ENCODE measurements around the gene HMCN2. TPM values are rescaled to one million over a fixed set of nuclear protein-coding genes. Genes with fewer than 3 reads are reported as not detected.

The HMCN2 gene
- total and polyA plus RNA-seq, 2 donors (not counting 1 experiment from before 2014, with no cell fraction given), result 0.01 TPM; not detected in 1

DNA sequence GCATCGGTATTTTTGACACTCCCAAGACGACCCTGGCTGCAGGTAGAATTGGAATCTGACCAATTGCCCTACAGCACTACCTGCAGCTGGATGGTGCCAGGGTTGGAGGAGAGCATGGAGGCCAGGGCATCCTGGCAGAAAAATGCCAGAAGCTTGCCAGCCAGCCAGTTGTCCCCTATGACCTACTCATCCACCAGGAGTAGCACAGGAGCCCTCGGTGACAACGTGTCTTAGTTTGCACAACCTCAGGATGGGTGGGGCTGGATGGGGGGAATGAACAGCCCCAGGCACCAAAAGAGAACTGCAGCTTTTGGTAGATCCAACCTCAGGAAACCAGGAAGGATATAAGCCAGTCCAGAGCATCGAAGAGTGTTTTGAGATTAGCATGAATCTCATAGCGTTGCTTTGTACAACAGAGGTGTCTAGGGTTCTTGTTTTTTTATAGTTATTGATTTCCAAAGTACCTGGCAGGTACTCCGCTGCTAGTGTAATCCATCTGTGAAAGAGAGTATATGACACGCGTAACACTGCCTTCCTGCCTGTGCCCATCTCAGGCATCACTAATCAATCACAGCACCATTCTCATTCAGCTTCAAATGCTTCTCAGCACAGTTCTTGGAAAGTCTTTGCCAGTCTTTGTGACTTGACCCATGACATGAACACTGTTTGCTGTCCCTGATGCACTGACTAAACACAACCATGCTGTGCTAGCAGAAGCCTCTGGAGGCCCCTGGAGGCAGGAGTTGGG, 142.5 kb downstream of the HMCN2 start:
- Histone ChIP-seq H3K4me3 (ENCODE audit: control extremely low read depth in 1 of 5, extremely low read depth in 1 of 5, insufficient read depth in 1 of 5, low read depth in 2 of 5, low read length in 4 of 5) (no peak overlapping the region), H3K9me3 (ENCODE audit: control extremely low read depth in 1 of 3, control insufficient read depth in 2 of 3, insufficient read depth in 1 of 3, low read length in 2 of 3) (peaks cover 0 to 4% (median 0%) of the 10 kb centered on the region in 3 donors), H3K9ac (ENCODE audit: low read length) (no peak overlapping the region), H3K27me3 (replicated peaks in 1 of 4; ENCODE audit: control extremely low read depth in 1 of 4, control insufficient read depth in 3 of 4, insufficient read depth in 4 of 4, low read length in 3 of 4) (no peaks in the 10 kb centered on the region), H3K4me1 (ENCODE audit: control insufficient read depth in 2 of 2, insufficient read depth in 2 of 2, low read length in 2 of 2) (no peaks in the 10 kb centered on the region), H3K4me2 (replicated peaks; ENCODE audit: low read depth, low read length, poor library complexity, severe bottlenecking) (no peak overlapping the region), H3K79me2 (ENCODE audit: control insufficient read depth, insufficient read depth, low read length) (no peaks in the 10 kb centered on the region), H2AFZ (ENCODE audit: insufficient read depth, low read depth, low read length, poor library complexity, severe bottlenecking) (no peak overlapping the region), H3K36me3 (replicated peaks in 1 of 2; ENCODE audit: control extremely low read depth in 1 of 2, control insufficient read depth in 1 of 2, extremely low read depth in 1 of 2, insufficient read depth in 2 of 2, low read length in 1 of 2) (no peaks in the 10 kb centered on the region), H3K27ac (ENCODE audit: low read length in 2 of 2) (no peak overlapping the region), H4K20me1 (ENCODE audit: control insufficient read depth, insufficient read depth, low read length, poor library complexity, severe bottlenecking) (no peaks in the 10 kb centered on the region)
- Mint-ChIP-seq H3K4me1 (no peaks in the 10 kb centered on the region), H3K4me3 (no peak overlapping the region), H3K27me3 (peaks cover 4% of the 10 kb centered on the region), H3K27ac (no peak overlapping the region), H3K9me3 (ENCODE audit: insufficient read depth) (no peaks in the 10 kb centered on the region)
- intact Hi-C loops (cut with micrococcal nuclease), result no loop called here
- WGBS (ENCODE audit: insufficient coverage), result 67% methylated on average over 3 of the region's 9 CpGs
- no peak for ATAC-seq (ENCODE audit: low read depth)
- CTCF ChIA-PET, result no interaction called here
- no peak for DNase-seq
- TF ChIP-seq EZH2 (IDR thresholded peaks at IDR 0.05; ENCODE audit: borderline replicate concordance, insufficient read depth, low read depth, low read length, poor library complexity, severe bottlenecking) (no peak), CTCF (IDR thresholded peaks at IDR 0.05) (no peak)
- POLR2A ChIA-PET, result no interaction called here

- no peak for DNase-seq
- intact Hi-C loops (cut with micrococcal nuclease), result no loop called here
- Mint-ChIP-seq H3K4me1 (no peaks in the 10 kb centered on the region), H3K27ac (no peak overlapping the region), H3K27me3 (peaks cover 3% of the 10 kb centered on the region), H3K4me3 (no peak overlapping the region), H3K9me3 (ENCODE audit: insufficient read depth) (no peaks in the 10 kb centered on the region)
- Histone ChIP-seq H3K27me3 (replicated peaks in 1 of 4; ENCODE audit: control extremely low read depth in 1 of 4, control insufficient read depth in 3 of 4, insufficient read depth in 4 of 4, low read length in 3 of 4) (no peaks in the 10 kb centered on the region), H3K4me3 (ENCODE audit: control extremely low read depth in 1 of 5, extremely low read depth in 1 of 5, insufficient read depth in 1 of 5, low read depth in 2 of 5, low read length in 4 of 5) (no peak overlapping the region), H3K27ac (ENCODE audit: low read length in 2 of 2) (no peak overlapping the region), H3K4me2 (replicated peaks; ENCODE audit: low read depth, low read length, poor library complexity, severe bottlenecking) (no peak overlapping the region), H3K9me3 (ENCODE audit: control extremely low read depth in 1 of 3, control insufficient read depth in 2 of 3, insufficient read depth in 1 of 3, low read length in 2 of 3) (peaks cover 0 to 4% (median 0%) of the 10 kb centered on the region in 3 donors), H3K36me3 (replicated peaks in 1 of 2; ENCODE audit: control extremely low read depth in 1 of 2, control insufficient read depth in 1 of 2, extremely low read depth in 1 of 2, insufficient read depth in 2 of 2, low read length in 1 of 2) (no peaks in the 10 kb centered on the region), H3K79me2 (ENCODE audit: control insufficient read depth, insufficient read depth, low read length) (no peaks in the 10 kb centered on the region), H3K4me1 (ENCODE audit: control insufficient read depth in 2 of 2, insufficient read depth in 2 of 2, low read length in 2 of 2) (no peaks in the 10 kb centered on the region), H3K9ac (ENCODE audit: low read length) (no peak overlapping the region), H4K20me1 (ENCODE audit: control insufficient read depth, insufficient read depth, low read length, poor library complexity, severe bottlenecking) (no peaks in the 10 kb centered on the region), H2AFZ (ENCODE audit: insufficient read depth, low read depth, low read length, poor library complexity, severe bottlenecking) (no peak overlapping the region)
- no peak for TF ChIP-seq EZH2 (IDR thresholded peaks at IDR 0.05; ENCODE audit: borderline replicate concordance, insufficient read depth, low read depth, low read length, poor library complexity, severe bottlenecking)
- no peak for TF ChIP-seq CTCF (IDR thresholded peaks at IDR 0.05)
- ATAC-seq (ENCODE audit: low read depth), result no peak
- ChIA-PET CTCF (no interaction called here), POLR2A (no interaction called here)
- 94% methylated on average over 9 of the region's 9 CpGs for WGBS (ENCODE audit: insufficient coverage)
Observed at GRCh38 chr9:130408669-130409068, 143.1 kb downstream of the HMCN2 start.
